ENCODE results near the gene ERVK3-1.
"Not testable (repeated sequence)": the region's sequence is repeated elsewhere in the genome, so short reads cannot be mapped to it uniquely, and the experiment has no call there.

Gene ERVK3-1

DNA sequence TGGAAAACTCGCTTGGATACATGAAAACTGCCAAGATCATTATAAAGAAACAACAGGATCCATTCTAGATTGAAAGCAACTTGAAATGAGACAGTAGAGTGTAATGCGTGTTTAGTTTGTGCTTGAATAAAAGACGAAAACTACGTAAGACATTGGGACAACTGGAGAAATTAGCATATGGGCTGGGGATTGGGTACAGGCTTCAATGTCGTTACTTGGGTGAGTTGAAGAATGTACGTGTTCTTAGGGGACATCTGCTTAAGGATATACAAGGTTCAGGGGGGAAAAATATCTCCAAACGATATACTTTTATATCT, 471 bp upstream of the ERVK3-1 start:
- DNase-seq (ENCODE audit: low read depth in 2 of 2) = no peak

- DNase-seq (ENCODE audit: low read depth in 2 of 2) = no peak
These were observed 751 bp downstream of the ERVK3-1 start for GRCh38 chr19:58305932-58306323.

DNA sequence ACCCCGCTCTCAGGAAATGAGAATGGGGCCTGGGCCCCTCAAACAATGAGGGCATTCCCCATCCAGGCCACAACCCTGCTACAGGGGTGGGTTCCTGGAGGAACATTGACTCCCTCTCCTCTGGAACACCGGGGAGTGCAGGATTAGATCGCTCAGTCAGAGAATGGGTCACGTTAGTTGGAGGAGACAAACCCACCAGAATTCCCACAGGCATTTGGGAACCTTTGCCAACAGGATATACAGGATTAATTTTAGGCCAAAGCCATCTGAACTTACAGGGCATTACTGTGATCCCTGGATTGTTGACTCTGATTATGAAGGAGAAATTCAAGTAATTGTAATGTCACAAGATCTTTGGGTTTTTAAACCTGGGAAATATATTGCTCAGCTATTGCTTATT, 2.6 kb downstream of the ERVK3-1 start:
- DNase-seq (ENCODE audit: low read depth in 2 of 2) = no peak

- DNase-seq (ENCODE audit: low read depth in 2 of 2) = not testable (repeated sequence)
These were observed 5.5 kb downstream of the ERVK3-1 start for GRCh38 chr19:58310685-58311084.

GRCh38 chr19:58311345-58311865, 6.2 kb downstream of the ERVK3-1 start:
- DNase-seq (ENCODE audit: low read depth in 2 of 2) = no peak

GRCh38 chr19:58315580-58315979, 10.4 kb downstream of the ERVK3-1 start:
- DNase-seq (ENCODE audit: low read depth in 2 of 2) = no peak

DNA sequence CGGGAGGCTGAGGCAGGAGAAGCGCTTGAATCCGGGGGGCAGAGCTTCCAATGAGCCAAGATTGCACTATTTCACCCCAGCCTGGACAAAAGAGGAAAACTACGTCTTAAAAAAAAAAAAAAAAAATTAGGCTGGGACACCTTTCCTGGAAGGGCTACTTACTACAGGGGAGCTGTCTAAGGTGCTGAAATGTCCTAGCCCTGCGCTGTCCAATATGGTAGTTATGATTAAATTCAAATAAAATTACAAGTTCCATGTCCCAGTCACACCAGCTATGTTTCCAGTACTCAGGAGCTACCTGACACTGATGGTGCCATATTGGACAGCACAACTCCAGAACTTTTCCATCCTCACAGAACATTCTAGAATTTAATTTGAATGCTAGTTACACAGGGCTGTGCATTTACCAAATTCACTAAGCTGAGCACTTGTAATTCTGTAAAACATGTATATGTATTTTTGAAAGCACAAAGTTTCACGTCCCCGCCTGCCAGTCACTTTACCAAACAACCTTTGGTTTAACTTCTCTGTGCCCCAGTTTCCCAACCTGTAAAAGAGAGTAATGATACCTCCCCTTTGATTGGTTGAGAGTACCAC, 12.4 kb downstream of the ERVK3-1 start:
- DNase-seq (ENCODE audit: low read depth in 2 of 2) = no peak

DNA sequence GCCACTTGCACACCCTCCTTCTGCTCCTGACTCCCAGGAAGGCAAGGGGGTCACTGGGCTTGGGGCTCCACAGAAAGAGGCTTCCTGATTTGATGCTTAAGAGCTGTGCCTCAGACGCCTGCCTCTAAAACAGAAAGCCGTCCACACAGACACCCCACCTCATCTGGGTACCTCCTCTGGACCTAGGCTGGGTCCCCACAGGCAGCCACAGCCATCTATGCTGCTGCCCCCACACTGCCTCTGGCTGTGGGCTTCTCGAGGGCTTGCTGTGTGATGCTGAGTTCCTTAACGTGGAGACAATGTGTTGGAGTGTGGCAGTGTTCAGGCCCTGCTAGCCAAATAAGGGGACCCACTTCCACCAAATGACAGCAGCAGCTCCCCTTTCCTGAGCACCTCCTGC, 13.1 kb downstream of the ERVK3-1 start:
- DNase-seq (ENCODE audit: low read depth in 2 of 2) = no peak

- no peak for DNase-seq (ENCODE audit: low read depth in 2 of 2)
These were observed 14.1 kb downstream of the ERVK3-1 start for GRCh38 chr19:58319241-58319640.

DNA sequence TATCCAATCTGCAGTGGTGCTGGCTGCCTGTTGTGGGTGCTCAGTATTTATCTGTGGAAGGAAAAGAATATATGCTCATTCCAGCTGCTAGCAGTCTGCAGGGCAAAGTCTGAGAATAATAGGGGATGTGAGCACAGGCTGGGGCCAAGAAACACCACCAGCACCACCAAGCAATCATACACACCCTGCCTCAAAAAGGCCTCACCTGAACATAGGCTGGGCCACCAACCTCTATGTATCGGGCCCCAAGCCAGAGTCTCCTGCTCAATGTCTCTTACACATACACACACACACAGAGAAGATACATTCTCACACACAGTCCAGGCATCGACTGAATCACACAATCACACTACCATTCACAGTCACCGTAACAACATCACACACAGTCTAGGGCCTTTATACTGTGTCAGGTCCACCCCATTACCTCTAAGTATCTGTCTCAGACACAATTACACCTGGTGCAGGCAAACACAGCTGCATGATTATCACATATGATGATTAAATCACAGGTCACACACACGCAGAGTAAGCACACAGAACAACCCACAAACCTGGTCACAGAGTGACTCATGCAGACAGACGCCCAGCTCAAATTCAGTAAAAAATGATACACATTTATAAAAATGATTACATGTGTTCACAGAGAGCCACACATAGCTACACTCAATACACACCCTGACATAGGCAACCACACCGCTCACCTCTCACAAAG, 20.3 kb downstream of the ERVK3-1 start:
- DNase-seq (ENCODE audit: low read depth in 2 of 2) = no peak

- DNase-seq (ENCODE audit: low read depth in 2 of 2) = no peak
These were observed 21.3 kb downstream of the ERVK3-1 start for GRCh38 chr19:58326501-58326913.

- peak; percentile 76 to 81 for DNase-seq (ENCODE audit: low read depth in 2 of 2)
These were observed 21.9 kb downstream of the ERVK3-1 start, which contains the start of gene ZSCAN22 for GRCh38 chr19:58326914-58327726. Gene ZSCAN22 (plus strand): TSS chr19:58326994. CDS start chr19:58334803, 7,809 bp downstream.

DNA sequence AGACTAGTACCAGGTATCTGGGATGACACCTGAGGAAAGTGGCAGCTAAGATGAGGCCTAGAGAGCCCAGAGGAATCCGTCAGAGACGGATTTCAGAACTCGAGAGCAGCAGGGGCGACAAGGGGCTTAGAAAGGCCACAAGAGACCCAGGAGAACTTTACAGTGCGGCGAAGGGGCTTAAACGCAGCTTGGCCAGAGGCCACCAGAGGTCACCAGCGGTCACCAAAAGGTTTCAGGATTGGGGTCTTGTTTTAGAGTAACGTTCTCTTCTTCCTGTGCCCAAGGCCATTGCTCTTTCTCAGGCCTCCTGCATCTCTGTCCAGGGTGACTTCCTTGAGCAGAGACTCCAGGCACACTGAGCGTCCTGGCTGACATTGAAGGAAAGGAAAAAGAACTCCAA, 23.8 kb downstream of the ERVK3-1 start:
- DNase-seq (ENCODE audit: low read depth in 2 of 2) = no peak

GRCh38 chr19:58330458-58330857, 25.3 kb downstream of the ERVK3-1 start:
- DNase-seq (ENCODE audit: low read depth in 2 of 2) = no peak

GRCh38 chr19:58332697-58333096, 27.5 kb downstream of the ERVK3-1 start:
- DNase-seq (ENCODE audit: low read depth in 2 of 2) = no peak

DNA sequence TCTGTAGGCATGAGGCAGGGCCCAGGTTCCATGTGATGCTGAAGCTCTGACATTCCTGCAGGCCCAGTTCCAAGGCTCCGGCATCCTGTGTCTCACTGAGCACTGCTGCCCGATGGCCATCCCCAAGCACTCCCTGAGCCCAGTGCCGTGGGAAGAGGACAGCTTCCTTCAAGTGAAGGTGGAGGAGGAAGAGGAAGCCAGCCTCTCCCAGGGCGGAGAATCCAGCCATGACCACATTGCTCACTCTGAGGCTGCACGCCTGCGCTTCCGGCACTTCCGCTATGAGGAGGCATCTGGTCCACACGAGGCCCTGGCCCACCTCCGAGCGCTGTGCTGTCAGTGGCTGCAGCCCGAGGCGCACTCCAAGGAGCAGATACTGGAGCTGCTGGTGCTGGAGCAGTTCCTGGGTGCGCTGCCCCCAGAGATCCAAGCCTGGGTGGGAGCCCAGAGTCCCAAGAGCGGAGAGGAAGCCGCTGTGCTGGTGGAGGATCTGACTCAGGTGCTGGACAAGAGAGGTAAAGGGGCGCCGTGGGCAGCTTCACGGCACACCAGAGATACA, 29.6 kb downstream of the ERVK3-1 start:
- no peak for DNase-seq (ENCODE audit: low read depth in 2 of 2)

GRCh38 chr19:58335630-58336029, 30.5 kb downstream of the ERVK3-1 start:
- DNase-seq (ENCODE audit: low read depth in 2 of 2) = no peak

GRCh38 chr19:58336216-58336615, 31.0 kb downstream of the ERVK3-1 start:
- DNase-seq (ENCODE audit: low read depth in 2 of 2) = no peak

DNA sequence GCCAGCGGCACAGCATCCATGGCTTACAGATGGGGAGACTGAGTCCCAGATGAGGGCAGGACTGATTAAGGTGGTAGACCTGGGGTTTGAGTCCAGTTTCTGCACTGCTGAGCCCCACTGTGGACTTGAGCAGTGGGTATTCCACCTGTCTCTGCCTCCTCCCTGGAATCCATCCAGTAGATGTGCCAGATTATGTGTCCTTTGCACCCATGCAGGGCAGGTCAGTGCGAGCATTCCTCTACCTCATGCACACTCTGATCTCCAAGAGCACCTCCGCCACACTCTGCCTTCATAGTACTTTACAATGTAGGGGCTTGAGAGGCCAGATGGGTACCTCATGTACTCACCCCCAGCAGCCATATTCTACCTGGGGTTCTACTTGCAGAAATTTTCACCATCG, 31.6 kb downstream of the ERVK3-1 start:
- no peak for DNase-seq (ENCODE audit: low read depth in 2 of 2)

- DNase-seq (ENCODE audit: low read depth in 2 of 2) = no peak
These were observed 33.2 kb downstream of the ERVK3-1 start for GRCh38 chr19:58338336-58338735.

DNA sequence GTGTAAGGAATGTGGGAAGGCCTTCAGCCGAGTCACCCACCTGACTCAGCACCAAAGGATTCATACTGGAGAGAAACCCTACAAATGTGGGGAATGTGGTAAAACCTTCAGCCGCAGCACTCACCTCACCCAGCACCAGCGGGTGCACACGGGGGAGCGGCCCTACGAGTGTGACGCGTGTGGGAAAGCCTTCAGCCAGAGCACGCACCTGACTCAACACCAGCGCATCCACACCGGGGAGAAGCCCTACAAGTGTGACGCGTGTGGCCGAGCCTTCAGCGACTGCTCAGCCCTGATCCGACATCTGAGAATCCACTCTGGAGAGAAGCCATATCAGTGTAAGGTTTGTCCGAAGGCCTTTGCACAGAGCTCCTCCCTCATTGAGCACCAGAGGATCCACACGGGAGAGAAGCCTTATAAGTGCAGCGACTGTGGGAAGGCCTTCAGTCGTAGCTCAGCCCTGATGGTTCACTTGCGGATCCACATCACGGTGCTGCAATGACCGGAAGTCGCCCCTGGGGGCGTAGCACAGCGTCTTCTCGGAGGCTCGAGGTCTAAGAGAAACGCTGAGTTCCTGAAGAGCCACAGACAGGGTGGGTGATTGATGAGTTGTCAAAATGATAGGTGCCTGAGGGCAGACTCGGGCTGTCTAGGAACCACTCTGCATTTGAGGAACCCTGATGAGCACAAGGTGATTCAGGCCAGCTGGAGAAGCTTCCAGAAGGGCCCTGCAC, 33.8 kb downstream of the ERVK3-1 start:
- no peak for DNase-seq (ENCODE audit: low read depth in 2 of 2)

GRCh38 chr19:58345558-58345957, 40.4 kb downstream of the ERVK3-1 start:
- DNase-seq (ENCODE audit: low read depth in 2 of 2) = no peak
